HG02870 (cell line): Measurements from ENCODE around the gene PEX11A.

Experiments
- ATAC-seq: cut with Tn5 transposase; IDR thresholded peaks from one replicate; pipeline ENCODE4 v1.9.1; 2021; ENCODE audit warnings: mild to moderate bottlenecking, moderate library complexity; ENCODE audit not compliant: unreplicated experiment

PEX11A gene

GRCh38 chr15:89677381-89677780, 13.2 kb downstream of the PEX11A start:
- ATAC-seq = no peak

GRCh38 chr15:89675606-89676005, 14.9 kb downstream of the PEX11A start:
- ATAC-seq = no peak

- ATAC-seq = no peak
Observed at GRCh38 chr15:89674526-89674925, 16.0 kb downstream of the PEX11A start.

- no peak for ATAC-seq
Observed at GRCh38 chr15:89673165-89673512, 17.4 kb downstream of the PEX11A start.

GRCh38 chr15:89672221-89673164, 18.1 kb downstream of the PEX11A start:
- no peak for ATAC-seq

GRCh38 chr15:89671687-89672086, 18.9 kb downstream of the PEX11A start:
- ATAC-seq = no peak

- ATAC-seq = no peak
Observed at GRCh38 chr15:89670971-89671560, 19.5 kb downstream of the PEX11A start.

- no peak for ATAC-seq
Observed at GRCh38 chr15:89669941-89670340, 20.6 kb downstream of the PEX11A start.

GRCh38 chr15:89669309-89669865, 21.2 kb downstream of the PEX11A start:
- no peak for ATAC-seq

GRCh38 chr15:89668171-89668570, 22.4 kb downstream of the PEX11A start:
- no peak for ATAC-seq

GRCh38 chr15:89667706-89667960, 22.9 kb downstream of the PEX11A start:
- no peak for ATAC-seq

GRCh38 chr15:89666858-89667705, 23.5 kb downstream of the PEX11A start:
- ATAC-seq = no peak

GRCh38 chr15:89666184-89666857, 24.2 kb downstream of the PEX11A start:
- ATAC-seq = no peak

GRCh38 chr15:89665449-89666181, 24.9 kb downstream of the PEX11A start:
- ATAC-seq = no peak

- ATAC-seq = no peak
Observed at GRCh38 chr15:89664441-89665350, 25.9 kb downstream of the PEX11A start.

GRCh38 chr15:89662893-89663626, 27.5 kb downstream of the PEX11A start:
- ATAC-seq = no peak

- ATAC-seq = no peak
Observed at GRCh38 chr15:89660556-89660955, 30.0 kb downstream of the PEX11A start.

GRCh38 chr15:89659295-89659694, 31.3 kb downstream of the PEX11A start:
- ATAC-seq = no peak
